ENCODE results near the gene WIPI1. TPM values are rescaled to one million over a fixed set of nuclear protein-coding genes. Genes with fewer than 3 reads are reported as not detected.
"Not testable (repeated sequence)": the region's sequence is repeated elsewhere in the genome, so short reads cannot be mapped to it uniquely, and the experiment has no call there.

WIPI1 gene
- total RNA-seq, 1 donor from 2014 or later: 8.2 TPM

DNA sequence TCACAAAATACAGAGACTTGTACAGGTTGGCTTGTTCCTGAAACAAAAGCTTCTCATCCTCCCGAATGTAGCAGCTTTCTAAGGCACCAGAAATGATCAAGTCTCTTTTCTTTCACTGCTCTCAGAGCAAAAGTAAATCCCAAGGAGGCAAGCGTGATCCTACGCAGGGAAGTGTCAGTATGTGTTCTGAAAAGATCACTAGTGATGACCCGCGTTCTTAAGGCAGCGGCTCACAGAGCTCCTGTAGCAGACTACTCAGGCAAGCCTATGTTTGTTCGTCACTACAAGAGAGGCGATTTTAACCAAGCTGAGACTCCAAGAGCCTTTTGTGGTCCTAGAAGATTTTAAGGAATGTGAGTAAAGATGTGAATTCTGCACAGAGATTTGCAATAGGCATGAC lies 34.5 kb downstream of the WIPI1 start:
- FAIRE-seq: no peak

DNA sequence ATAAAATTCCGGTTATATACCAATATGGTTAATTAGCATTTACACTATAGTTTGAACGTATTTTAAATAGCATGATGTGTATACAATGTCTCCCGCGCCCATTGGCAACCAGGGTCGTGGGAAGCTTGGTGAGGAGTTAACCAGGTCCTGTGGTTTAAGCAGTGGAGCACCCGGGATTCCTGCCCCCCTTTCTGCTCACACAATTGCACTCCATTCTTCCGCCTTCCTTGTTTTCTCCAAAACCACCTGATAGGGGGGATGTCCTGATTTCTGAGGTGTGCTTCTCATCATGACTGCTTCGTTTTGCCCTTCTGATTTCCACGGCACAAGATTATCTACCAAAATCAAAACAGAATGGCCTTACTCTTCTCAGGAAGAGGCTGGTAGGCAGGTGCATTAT lies 35.8 kb downstream of the WIPI1 start:
- FAIRE-seq: no peak
- DNase-seq (ENCODE audit: low spot score in 2 of 2): no peak

More for the DNA sequence above, 34.5 kb downstream of the WIPI1 start:
- no peak for DNase-seq (ENCODE audit: low spot score in 2 of 2)

DNA sequence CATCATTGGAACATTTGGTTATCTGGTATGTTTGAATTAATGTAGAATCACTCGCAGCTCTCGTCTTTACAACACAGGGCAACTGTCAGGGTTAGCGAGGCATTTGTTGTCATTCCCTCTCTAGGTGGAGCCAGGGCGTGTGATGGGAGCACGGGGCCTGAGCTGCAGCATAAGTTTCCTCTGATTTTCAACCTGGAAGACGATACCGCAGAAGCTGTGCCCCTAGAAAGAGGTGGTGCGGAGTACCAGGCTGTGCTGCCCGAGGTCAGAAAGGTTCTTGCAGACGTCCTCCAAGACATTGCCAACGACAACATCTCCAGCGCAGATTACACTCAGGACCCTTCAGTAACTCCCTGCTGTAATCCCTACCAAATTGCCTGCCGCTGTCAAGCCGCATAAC lies 37.2 kb downstream of the WIPI1 start:
- DNase-seq (ENCODE audit: low spot score in 2 of 2): no peak
- FAIRE-seq: no peak

DNA sequence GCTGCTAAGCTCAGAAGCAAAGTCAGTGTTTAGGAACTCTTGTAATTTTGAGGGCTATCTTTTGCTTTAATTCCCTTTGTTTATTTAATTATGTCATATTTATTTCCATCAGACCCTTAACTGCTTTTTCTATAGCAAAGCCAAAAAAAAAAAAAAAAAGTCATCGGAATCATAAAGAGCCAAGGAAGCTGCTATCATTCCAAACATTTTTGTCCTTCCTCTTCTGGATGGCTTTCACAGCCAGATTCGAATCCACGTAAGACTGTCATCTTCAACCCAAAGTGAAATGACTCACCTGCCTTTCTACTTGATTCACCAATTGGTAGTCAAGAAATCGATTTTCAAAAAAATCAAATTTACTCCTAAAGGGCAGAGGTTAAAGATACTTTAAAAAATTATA lies 38.4 kb downstream of the WIPI1 start:
- DNase-seq (ENCODE audit: low spot score in 2 of 2) (no peak), FAIRE-seq (no peak)

DNA sequence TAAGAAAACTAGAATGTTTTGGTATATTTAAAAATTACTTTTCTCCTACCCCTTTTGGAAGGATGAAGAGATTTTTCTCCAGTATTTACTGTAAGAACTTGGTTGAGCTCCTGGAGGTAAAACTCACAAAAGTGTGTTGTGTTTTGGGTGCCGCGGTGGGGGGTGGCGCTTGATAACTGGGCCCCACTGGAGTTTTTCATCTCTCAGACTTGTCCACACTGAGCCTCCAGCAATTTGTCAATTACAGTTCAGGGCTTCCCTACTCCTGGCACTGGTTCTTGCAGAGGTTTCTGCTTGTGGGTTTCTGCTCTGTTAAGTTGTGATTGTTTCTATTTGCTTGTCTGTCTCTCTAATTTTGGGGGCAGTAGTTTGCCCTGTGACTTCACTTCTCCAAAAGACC lies 40.0 kb downstream of the WIPI1 start:
- DNase-seq (ENCODE audit: low spot score in 2 of 2) (no peak), FAIRE-seq (no peak)

DNA sequence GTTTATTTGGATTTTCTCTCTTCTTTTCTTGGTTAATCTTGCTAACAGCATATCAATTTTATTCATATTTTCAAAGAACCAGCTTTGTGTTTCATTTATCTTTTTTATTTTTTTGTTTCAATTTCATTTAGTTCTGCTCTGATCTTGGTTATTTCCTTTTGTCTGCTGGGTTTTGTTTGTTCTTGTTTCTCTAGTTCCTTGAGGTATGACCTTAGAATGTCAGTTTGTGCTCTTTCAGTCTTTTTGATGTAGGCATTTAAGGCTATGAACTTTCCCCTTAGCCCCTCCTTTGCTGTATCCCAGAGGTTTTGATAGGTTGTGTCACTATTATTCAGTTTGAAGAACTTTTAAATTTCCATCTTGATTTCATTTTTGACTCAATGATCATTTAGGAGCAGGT lies 42.4 kb downstream of the WIPI1 start:
- not testable (repeated sequence) for DNase-seq (ENCODE audit: low spot score in 2 of 2); FAIRE-seq

DNA sequence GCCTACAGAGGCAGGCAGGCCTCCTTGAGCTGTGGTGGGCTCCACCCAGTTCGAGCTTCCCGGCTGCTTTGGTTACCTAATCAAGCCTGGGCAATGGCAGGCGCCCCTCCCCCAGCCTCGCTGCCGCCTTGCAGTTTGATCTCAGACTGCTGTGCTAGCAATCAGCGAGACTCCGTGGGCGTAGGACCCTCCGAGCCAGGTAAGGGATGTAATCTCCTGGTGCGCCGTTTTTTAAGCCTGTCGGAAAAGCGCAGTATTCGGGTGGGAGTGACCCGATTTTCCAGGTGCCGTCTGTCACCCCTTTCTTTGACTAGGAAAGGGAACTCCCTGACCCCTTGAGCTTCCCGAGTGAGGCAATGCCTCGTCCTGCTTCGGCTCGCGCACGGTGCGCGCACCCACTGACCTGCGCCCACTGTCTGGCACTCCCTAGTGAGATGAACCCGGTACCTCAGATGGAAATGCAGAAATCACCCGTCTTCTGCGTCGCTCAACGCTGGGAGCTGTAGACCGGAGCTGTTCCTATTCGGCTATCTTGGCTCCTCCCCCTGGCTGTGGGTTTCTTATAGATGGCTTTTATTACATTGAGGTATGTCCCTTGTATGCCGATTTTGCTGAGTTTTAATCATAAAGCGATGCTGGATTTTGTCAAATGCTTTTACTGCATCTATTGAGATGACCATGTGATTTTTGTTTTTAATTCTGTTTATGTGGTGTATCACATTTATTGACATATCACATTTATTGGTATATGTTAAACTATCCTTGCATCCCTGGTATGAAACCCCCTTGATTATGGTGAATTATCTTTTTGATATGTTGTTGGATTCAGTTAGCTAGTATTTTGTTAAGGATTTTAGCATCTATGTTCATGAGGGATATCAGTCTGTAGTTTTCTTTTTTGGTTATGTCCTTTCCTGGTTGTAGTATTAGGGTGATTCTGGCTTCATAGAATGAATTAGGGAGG lies 43.4 kb downstream of the WIPI1 start:
- not testable (repeated sequence) for DNase-seq (ENCODE audit: low spot score in 2 of 2); FAIRE-seq

DNA sequence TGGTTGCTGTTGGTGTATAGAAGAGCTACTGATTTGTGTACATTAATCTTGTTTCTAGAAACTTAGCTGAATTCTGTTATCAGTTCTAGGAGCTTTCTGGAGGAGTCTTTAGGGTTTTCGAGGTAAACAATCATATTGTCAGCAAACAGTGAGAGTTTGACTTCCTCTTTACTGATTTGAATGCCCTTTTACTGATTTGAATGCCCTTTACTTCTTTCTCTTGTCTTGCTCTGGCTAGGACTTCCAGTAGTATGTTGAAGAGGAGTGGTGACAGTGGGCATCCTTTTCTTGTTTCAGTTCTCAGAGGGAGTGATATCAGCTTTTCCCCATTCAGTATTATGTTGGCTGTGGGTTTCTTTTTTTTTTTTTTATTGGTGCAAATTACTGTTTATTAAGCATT lies 49.6 kb downstream of the WIPI1 start:
- not testable (repeated sequence) for FAIRE-seq; DNase-seq (ENCODE audit: low spot score in 2 of 2)

DNA sequence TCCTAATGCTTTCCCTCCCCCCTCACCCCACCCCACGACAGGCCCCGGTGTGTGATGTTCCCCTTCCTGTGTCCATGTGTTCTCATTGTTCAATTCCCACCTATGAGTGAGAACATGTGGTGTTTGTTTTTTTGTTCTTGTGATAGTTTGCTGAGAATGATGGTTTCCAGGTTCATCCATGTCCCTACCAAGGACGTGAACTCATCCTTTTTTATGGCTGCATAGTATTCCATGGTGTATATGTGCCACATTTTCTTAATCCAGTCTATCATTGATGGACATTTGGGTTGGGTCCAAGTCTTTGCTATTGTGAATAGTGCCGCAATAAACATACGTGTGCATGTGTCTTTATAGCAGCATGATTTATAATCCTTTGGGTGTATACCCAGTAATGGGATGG lies 53.5 kb downstream of the WIPI1 start:
- not testable (repeated sequence) for DNase-seq (ENCODE audit: low spot score in 2 of 2); FAIRE-seq

DNA sequence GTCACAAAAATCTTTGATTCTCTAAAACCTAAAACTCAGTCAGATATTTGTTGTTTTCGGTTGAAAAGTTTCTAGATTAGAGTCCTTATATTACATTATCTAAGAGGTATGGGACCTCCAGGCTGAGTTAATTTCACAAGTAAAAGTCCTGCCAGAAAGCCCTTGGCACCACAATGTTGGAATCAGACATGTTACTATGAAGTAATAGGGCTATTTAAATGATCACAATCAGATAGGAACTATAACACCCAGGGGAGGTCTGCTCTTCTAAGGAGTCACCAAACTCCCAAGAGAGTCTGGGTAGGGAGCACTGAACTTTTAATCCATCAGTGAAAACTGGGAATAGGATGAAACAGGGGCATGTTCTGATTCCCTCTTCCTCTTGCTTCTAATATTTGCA lies 54.2 kb downstream of the WIPI1 start:
- FAIRE-seq (no peak), DNase-seq (ENCODE audit: low spot score in 2 of 2) (no peak)

DNA sequence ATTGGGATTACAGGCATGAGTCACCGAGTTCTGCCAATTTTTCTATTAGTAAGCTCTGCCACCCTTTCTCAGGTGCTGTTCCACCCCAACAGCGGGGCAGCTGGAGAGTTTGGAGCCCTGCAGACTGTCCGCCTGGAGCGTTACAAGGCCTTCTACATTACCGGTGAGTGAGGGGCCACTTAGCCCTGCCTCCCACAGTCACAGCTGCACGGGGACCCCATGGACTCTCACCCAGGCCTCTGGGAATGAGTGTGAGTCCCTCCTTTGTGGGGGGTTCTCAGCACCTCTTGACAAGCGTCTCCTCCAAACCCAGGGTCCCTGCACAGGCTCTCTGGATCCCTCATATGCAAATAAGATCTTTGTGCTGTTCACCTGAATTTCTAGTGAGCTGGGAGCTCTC lies 56.0 kb downstream of the WIPI1 start:
- no peak for DNase-seq (ENCODE audit: low spot score in 2 of 2)
- FAIRE-seq: no peak

DNA sequence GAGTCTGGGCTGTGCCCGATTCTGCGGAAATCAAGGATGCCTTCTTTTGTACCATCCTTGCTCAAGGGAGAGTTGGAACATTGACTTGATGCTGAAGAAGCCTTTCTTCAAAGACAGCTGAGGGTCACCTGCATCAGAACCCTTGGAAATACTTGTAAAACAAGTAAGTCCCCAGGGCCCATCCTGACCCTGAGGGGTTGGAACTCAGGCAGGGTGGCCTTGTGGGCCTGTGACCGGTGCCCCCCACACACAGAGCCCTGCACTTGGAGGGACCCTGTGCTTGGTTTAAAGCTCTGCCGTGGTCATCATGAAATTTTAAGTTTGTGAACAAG lies 56.9 kb downstream of the WIPI1 start:
- FAIRE-seq (no peak), DNase-seq (ENCODE audit: low spot score in 2 of 2) (no peak)

DNA sequence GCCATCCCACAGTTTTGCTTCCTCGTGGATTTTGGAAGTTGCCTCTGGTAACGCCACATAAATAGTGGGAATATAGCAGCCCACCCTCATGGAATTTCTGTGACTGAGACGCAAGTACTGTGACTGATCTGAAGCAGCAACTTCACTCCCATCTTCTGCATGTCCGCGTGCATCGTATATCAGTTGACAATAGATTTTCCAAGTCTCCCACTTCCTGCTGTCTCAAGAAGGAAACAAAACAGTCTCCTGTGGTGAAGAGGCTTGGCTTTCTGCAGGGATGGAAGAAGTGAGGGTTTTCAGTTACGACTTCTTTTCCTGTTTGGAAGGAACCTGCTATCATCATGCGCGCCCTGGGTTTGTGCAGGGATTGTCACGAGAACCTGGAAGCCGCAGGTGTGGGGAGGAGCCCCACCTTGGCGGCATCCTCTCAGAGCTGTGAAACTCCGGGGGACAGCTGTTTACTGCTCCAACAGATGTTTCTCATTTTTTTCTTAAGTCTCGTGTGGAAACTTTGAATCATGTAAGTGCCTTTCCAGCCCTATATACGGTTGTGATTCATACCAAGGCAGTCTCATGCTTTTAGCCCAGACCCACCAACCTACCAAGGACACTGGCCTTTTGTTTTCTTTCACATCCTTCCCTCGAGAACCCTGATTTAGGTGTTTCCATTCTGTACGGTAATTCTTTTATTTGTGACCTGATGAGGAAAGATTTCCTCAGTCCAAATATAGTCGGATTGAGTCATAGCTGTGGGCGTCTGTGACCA lies 57.5 kb downstream of the WIPI1 start:
- DNase-seq (ENCODE audit: low spot score in 2 of 2) (no peak), FAIRE-seq (no peak)

DNA sequence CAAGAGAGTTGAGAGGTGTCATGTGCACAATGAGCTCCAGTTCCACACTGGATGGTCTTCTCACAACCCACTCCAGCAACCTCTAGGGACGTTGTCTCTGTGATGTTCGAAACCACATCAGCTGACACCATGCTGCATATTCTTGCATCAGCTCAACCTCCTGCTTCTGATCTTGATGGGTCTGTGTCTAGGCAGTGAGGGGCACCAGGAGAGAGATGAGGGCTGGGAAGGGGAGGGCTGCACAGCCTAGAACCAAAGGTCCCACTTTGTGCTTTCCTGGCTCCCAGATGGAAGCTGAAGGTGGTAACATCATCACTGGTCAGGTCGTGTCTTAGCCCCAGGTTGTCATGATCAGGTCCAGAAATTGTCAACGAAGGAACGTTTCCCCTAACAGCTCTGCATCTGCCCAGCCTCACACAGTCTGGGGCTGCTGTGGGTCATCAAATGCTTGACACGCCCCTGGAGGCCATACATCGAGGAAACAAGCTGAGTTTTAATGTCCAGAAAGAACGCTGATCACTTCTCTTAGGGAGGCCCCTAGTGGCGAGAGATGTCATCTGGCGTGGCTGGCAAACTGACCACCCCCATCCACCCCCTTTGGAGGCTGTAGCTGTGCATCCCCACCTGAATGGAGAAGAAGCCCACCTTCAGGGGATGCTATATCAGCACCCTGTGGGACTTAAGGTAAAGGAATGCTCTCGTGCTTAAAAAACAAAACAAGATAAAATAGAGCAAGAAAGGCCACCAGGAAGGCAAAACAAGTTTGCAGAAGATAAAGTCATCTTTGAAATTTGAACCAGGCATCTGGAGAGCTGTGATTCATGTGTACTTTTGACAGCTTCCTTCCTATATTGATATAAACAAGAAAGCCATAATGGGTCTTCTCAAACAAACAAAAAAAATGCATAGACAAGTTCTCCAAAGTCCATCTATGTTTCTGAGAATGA lies 58.3 kb downstream of the WIPI1 start:
- DNase-seq (ENCODE audit: low spot score in 2 of 2): peak in 1 of 2 donors; percentile 58
- FAIRE-seq: no peak

DNA sequence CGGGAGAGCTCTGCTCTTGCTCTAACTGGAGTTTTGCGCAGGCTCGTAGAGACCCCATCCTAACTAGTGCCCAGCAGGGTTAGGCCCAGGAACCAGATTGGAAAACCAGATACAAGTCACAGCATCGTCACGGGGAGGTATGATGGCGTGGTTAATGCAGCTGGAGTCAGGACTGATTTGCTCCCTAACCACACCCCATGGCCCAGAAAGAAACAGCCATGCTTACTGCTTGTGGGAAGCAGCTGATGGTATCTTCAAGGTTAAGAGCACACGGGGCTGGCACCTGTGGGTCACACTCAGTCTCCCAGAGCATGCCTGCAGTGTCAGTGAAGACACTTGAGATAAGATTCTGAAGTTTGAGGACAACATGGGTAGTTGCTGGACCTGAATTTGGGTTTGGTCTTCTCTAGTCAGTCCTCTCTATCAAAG lies 60.2 kb downstream of the WIPI1 start:
- DNase-seq (ENCODE audit: low spot score in 2 of 2) (no peak), FAIRE-seq (no peak)

DNA sequence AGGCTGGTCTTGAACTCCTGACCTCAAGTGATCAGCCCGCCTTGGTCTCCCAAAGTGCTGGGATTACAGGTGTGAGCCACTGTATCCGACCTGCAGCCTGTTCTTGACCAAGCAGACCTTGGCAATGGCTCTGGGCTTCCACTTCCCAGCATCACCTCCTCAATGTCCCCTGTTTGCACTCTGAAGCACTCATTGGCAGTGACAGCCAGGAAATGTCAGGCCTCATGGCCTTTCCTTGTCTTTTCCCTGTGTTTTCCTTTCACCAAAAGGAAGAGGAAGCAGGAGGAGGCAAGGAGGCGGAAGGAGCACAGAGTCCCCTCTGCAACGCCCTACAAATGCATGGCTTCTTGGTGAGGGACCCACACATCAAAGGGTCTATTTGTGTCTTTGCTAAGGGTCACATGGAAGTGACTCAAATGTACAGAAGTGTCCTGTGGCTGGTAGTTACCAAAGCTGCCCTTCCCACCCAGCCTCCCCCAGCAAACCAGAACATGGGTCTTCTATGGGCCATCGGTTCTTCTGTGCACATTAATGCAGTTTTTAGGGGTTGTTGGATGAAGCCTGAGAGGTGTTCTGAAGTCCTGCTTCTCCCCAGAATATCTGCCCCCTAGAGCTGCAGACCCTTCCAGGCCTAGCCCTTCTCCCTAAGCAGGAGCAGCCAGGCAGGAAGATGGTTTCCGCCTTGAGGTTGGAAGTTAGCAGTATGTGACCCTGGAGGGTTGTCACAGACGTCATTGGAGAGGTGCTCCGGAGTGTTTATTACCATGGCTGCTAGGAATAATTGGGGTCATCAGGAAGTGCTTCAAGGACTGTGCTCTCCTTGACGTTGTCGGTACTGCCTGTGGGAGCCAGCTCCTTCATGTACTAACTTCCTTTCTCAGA lies 60.8 kb downstream of the WIPI1 start:
- DNase-seq (ENCODE audit: low spot score in 2 of 2): no peak
- FAIRE-seq: no peak

DNA sequence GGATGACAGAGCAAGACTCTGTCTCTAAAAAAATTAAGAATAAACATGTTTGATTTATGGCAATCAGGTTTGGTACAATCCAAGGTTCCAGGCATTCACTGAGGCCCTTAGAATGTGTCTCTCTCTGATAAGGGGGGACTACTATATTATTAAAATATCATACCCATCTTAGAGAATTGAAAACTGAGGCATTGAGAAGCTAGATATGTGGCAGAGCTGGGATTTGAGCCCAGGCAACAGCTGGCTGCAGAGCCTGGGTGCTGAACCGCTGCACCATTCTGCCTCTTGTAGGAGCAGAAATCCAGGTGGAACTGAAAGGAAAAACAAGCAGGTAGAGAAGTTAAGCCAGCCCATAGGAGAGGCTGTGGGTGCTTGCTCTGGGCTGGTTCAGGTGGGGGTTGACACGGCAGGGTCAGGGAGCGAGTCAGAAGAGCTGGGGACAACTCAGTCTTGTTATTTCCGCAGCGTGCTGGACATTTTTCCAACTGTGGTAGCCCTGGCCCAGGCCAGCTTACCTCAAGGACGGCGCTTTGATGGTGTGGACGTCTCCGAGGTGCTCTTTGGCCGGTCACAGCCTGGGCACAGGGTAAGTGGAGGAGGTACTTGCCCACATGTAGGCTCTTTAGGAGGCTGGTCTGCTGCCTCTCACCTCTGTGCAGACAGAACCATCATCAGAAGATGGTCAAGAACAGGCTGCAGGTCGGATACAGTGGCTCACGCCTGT lies 62.5 kb downstream of the WIPI1 start:
- no peak for FAIRE-seq
- no peak for DNase-seq (ENCODE audit: low spot score in 2 of 2)

DNA sequence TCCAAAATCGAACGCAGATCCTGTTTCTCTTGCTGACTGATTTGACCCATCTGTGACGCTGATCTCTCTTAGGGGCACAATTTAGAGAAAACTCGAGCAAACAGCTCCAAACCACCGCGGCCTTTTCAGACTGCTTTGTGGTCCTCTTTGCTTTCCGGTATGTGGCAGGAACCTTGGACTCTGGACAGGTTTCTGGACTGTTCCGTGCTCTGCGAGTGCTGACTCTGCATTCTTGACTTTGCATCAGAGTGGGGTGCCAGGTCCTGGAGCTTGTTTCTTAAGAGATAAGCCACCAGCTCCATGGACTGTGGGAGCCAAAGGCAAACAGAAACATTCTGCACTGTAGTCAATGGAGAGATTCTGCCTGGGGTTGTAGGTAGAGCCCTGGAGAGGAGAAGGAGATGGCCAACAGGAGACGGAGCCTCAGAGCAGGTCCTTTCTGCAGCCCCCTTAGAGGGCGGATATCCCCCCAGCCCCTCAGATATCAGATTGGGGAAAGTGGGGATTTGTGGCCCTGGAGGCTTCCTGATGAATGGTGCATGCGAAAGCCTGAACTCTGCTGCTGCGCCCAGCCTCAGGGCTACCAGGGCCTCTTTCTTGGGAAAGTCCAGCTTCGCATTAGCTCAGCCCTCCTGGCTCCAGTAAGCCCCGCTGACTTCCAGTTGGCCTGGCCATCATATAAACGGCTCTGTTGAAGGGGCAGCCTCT lies 65.6 kb downstream of the WIPI1 start:
- DNase-seq (ENCODE audit: low spot score in 2 of 2) (no peak), FAIRE-seq (no peak)
